Measurements from ENCODE around the gene ARHGAP24.

- TF ChIP-seq, protein P1, sequence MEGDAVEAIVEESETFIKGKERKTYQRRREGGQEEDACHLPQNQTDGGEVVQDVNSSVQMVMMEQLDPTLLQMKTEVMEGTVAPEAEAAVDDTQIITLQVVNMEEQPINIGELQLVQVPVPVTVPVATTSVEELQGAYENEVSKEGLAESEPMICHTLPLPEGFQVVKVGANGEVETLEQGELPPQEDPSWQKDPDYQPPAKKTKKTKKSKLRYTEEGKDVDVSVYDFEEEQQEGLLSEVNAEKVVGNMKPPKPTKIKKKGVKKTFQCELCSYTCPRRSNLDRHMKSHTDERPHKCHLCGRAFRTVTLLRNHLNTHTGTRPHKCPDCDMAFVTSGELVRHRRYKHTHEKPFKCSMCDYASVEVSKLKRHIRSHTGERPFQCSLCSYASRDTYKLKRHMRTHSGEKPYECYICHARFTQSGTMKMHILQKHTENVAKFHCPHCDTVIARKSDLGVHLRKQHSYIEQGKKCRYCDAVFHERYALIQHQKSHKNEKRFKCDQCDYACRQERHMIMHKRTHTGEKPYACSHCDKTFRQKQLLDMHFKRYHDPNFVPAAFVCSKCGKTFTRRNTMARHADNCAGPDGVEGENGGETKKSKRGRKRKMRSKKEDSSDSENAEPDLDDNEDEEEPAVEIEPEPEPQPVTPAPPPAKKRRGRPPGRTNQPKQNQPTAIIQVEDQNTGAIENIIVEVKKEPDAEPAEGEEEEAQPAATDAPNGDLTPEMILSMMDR (IDR thresholded peaks at IDR 0.05), result no peak
- no peak for TF ChIP-seq ZFX (IDR thresholded peaks at IDR 0.05; ENCODE audit: borderline replicate concordance)
Observed at GRCh38 chr4:85534120-85534519, 59.2 kb downstream of the ARHGAP24 start.

Measured in 22Rv1 (cell line).